GM21423 (cell line): Measurements from ENCODE around the gene MEGF9.
"Not testable (repeated sequence)": the region's sequence is repeated elsewhere in the genome, so short reads cannot be mapped to it uniquely, and the experiment has no call there.

ENCODE experiments used
- ATAC-seq: cut with Tn5 transposase; IDR thresholded peaks from one replicate; pipeline ENCODE4 v1.9.1; 2021; ENCODE audit warnings: mild to moderate bottlenecking, moderate library complexity; ENCODE audit not compliant: unreplicated experiment

MEGF9 gene

GRCh38 chr9:120580051-120580896 is 134.0 kb downstream of the MEGF9 start, which contains the start of gene CDK5RAP2:
Gene CDK5RAP2, minus strand, starts transcription at chr9:120580167. Its CDS starts 189 bp downstream, at chr9:120579978.
- peak; percentile 92 for ATAC-seq

- ATAC-seq, result peak; percentile 31
Measured at GRCh38 chr9:120579139-120580050, 134.9 kb downstream of the MEGF9 start.

- no peak for ATAC-seq
Measured at GRCh38 chr9:120574473-120574872, 139.8 kb downstream of the MEGF9 start.

GRCh38 chr9:120572472-120572871 is 141.8 kb downstream of the MEGF9 start:
- no peak for ATAC-seq

GRCh38 chr9:120571443-120572257 is 142.6 kb downstream of the MEGF9 start:
- no peak for ATAC-seq

GRCh38 chr9:120570296-120570695 is 144.0 kb downstream of the MEGF9 start:
- no peak for ATAC-seq

- no peak for ATAC-seq
Measured at GRCh38 chr9:120569556-120569955, 144.7 kb downstream of the MEGF9 start.

- ATAC-seq, result no peak
Measured at GRCh38 chr9:120568816-120569215, 145.5 kb downstream of the MEGF9 start.

- ATAC-seq, result no peak
Measured at GRCh38 chr9:120567874-120568273, 146.4 kb downstream of the MEGF9 start.

- no peak for ATAC-seq
Measured at GRCh38 chr9:120567081-120567480, 147.2 kb downstream of the MEGF9 start.

- ATAC-seq, result no peak
Measured at GRCh38 chr9:120564589-120564988, 149.7 kb downstream of the MEGF9 start.

- ATAC-seq, result no peak
Measured at GRCh38 chr9:120562861-120563443, 151.3 kb downstream of the MEGF9 start.

- no peak for ATAC-seq
Measured at GRCh38 chr9:120561709-120562108, 152.6 kb downstream of the MEGF9 start.

- ATAC-seq, result no peak
Measured at GRCh38 chr9:120559546-120559945, 154.7 kb downstream of the MEGF9 start.

- ATAC-seq, result no peak
Measured at GRCh38 chr9:120558454-120558853, 155.8 kb downstream of the MEGF9 start.

GRCh38 chr9:120557205-120557604 is 157.1 kb downstream of the MEGF9 start:
- ATAC-seq, result no peak

- no peak for ATAC-seq
Measured at GRCh38 chr9:120556775-120557174, 157.5 kb downstream of the MEGF9 start.

GRCh38 chr9:120555839-120556238 is 158.4 kb downstream of the MEGF9 start:
- no peak for ATAC-seq

GRCh38 chr9:120552210-120552704 is 162.0 kb downstream of the MEGF9 start:
- ATAC-seq, result not testable (repeated sequence)
